GM12878 (cell line): Measurements from ENCODE around the gene ATG13. TPM values are rescaled to one million over a fixed set of nuclear protein-coding genes. Genes with fewer than 3 reads are reported as not detected.

ENCODE experiments used
- ATAC-seq: fragments of 200-7000 bp; cut with Tn5 transposase; 3 replicates; pipeline ENCODE4 v1.9.1; 2020; ENCODE audit warnings: mild to moderate bottlenecking, moderate library complexity
- BruUV-seq: library from RNA; stranded (reverse); fragments of 400-500 nt; replicated peaks from 2 replicates; lab custom pipeline; 2021; lab: Mats Ljungman, UMichigan
- CTCF ChIA-PET: fragments of 300-600 bp; sonication (Branson Sonifier 250); formaldehyde crosslinking; extraction: SDS; loops from one replicate; lab custom pipeline; 2021; ENCODE audit warnings: inconsistent platforms; lab: Yijun Ruan, JAX
- POLR2A ChIA-PET: fragments of 350-600 bp; formaldehyde crosslinking; extraction: SDS; loops from one replicate; lab custom pipeline; 2021; ENCODE audit warnings: inconsistent platforms; lab: Charles Lee
- RAD21 ChIA-PET: fragments of 300-600 bp; sonication (Branson Sonifier 250); formaldehyde crosslinking; loops from one replicate; lab custom pipeline; 2023; ENCODE audit warnings: antibody characterized with exemption; ENCODE audit not compliant: unreplicated experiment; lab: Charles Lee
- SMC1A ChIA-PET: fragments of 300-600 bp; sonication (Branson Sonifier 250); formaldehyde crosslinking; loops from one replicate; lab custom pipeline; 2023; ENCODE audit not compliant: unreplicated experiment, uncharacterized antibody; lab: Charles Lee
- DNase-seq: peaks from one replicate; pipeline ENCODE4 v3.0.0-alpha.2; 2011; ENCODE audit warnings: low read depth, low spot score
- FAIRE-seq: peaks from 3 replicates; lab custom pipeline; 2011; peaks lifted over from hg19 to GRCh38; lab: Jason Lieb, UNC
- H2AFZ ChIP-seq: 2 replicates; pipeline ENCODE4 v1.6.0; 2011; ENCODE audit warnings: low read depth, low read length, control low read depth; ENCODE audit not compliant: control insufficient read depth
- H3K27ac ChIP-seq: 2 replicates; pipeline ENCODE4 v1.5.1; 2011; ENCODE audit warnings: control low read depth; ENCODE audit not compliant: control insufficient read depth, insufficient read depth
- H3K27me3 ChIP-seq, 2 experiments: replicated peaks in 1 of 2; 2 replicates each; pipeline versions ENCODE4 v1.6.0 to v1.6.1; 2011; ENCODE audit warnings: low read length in 1 of 2; ENCODE audit not compliant: control insufficient read depth in 2 of 2, insufficient read depth in 2 of 2
- H3K36me3 ChIP-seq, 2 experiments: 2 replicates each; pipeline ENCODE4 v1.5.1; 2011; ENCODE audit warnings: low read length in 1 of 2; ENCODE audit not compliant: control insufficient read depth in 2 of 2, insufficient read depth in 2 of 2
- H3K4me1 ChIP-seq: 2 replicates; pipeline ENCODE4 v1.6.1; 2011; ENCODE audit warnings: mild to moderate bottlenecking, low read length, moderate library complexity, mixed read lengths; ENCODE audit not compliant: control insufficient read depth, insufficient read depth
- H3K4me2 ChIP-seq: 2 replicates; pipeline ENCODE4 v1.6.0; 2011; ENCODE audit warnings: control low read depth; ENCODE audit not compliant: control insufficient read depth, insufficient read depth
- H3K4me3 ChIP-seq: fragments of 200-600 bp; sonication (generic); 2 replicates; pipeline ENCODE4 v1.5.1; 2016
- H3K79me2 ChIP-seq: 2 replicates; pipeline ENCODE4 v1.6.0; 2011; ENCODE audit warnings: low read length; ENCODE audit not compliant: control insufficient read depth, insufficient read depth
- H3K9ac ChIP-seq: 2 replicates; pipeline ENCODE4 v1.8.0; 2011; ENCODE audit warnings: low read length, control low read depth, mixed read lengths; ENCODE audit not compliant: control insufficient read depth, insufficient read depth
- H3K9me3 ChIP-seq: replicated peaks from 3 replicates; pipeline ENCODE4 v1.5.1; 2011; ENCODE audit warnings: mild to moderate bottlenecking, low read length; ENCODE audit not compliant: control insufficient read depth, insufficient read depth
- H4K20me1 ChIP-seq: 2 replicates; pipeline ENCODE4 v1.6.0; 2011; ENCODE audit not compliant: control insufficient read depth, insufficient read depth
- EED ChIP-seq: sonication (generic); IDR thresholded peaks from 2 replicates; pipeline ENCODE4 v1.6.1; 2016; ENCODE audit warnings: antibody characterized with exemption, low read depth
- ESRRA ChIP-seq: IDR thresholded peaks from 2 replicates; pipeline ENCODE4 v1.6.1; 2012; ENCODE audit warnings: mild to moderate bottlenecking, low read length, improper control_type of control experiment
- GABPA ChIP-seq: IDR thresholded peaks from 2 replicates; pipeline ENCODE4 v1.6.1; 2014; ENCODE audit warnings: antibody characterized with exemption, low read depth, mild to moderate bottlenecking, inconsistent platforms
- HDGF ChIP-seq: fragments of 450-650 bp; IDR thresholded peaks from 2 replicates; pipeline ENCODE4 v1.6.1; 2016; ENCODE audit warnings: antibody characterized with exemption
- POU2F2 ChIP-seq: IDR thresholded peaks from 3 replicates; pipeline ENCODE4 v1.6.1; 2011; ENCODE audit warnings: low read depth, mild to moderate bottlenecking, low read length, borderline replicate concordance
- SIX5 ChIP-seq: IDR thresholded peaks from 2 replicates; pipeline ENCODE4 v1.6.1; 2011; ENCODE audit warnings: mild to moderate bottlenecking, low read depth, low read length, moderate library complexity; ENCODE audit not compliant: severe bottlenecking
- WGBS: methylation state at CpG from one replicate; pipeline ENCODE4 v1.1.6; 2016; ENCODE audit warnings: low lambda C conversion rate; ENCODE audit not compliant: insufficient replicate concordance, insufficient coverage; ENCODE audit errors: missing lambda C conversion rate; 5-methylcytosine and 5-hydroxymethylcytosine counted together
- in situ Hi-C: fragments of 300-500 bp; cut with MboI; formaldehyde crosslinking; loops from 9 replicates; pipeline ENCODE4 v1.14.3; 2018; ENCODE audit warnings: mixed read lengths
- intact Hi-C: fragments of 100-400 bp; cut with micrococcal nuclease; formaldehyde crosslinking; loops from one replicate; pipeline ENCODE4 v1.14.2; 2022; ENCODE audit not compliant: unreplicated experiment
- polyA plus RNA-seq, 11 experiments: library from polyadenylated mRNA; depleted of rRNA in 4 of 11; unstranded in 6 of 11; stranded (reverse) in 5 of 11; fragments of >200 nt; fragmentation: Nextera tagmentation in 4 of 11; fragmentation: Illumina TruSeq in 1 of 11; extraction: Ambion mirVana in 4 of 11; extraction: Trizol in 1 of 11; gene quantifications; 1 replicate in 1 of 11; 2 replicates in 10 of 11; pipeline versions ENCODE4 v1.2.1 to v1.2.3, GENCODE V29; 2011 to 2016; ENCODE audit warnings: inconsistent platforms in 2 of 11, missing spikeins in 2 of 11, low read depth in 1 of 11
- total RNA-seq, 4 experiments: library from RNA; depleted of rRNA in 3 of 4; stranded (reverse); fragments of >200 nt in 3 of 4; fragmentation: Illumina TruSeq in 1 of 4; extraction: Trizol in 1 of 4; gene quantifications; 2 replicates each; pipeline versions ENCODE4 v1.2.1 to v1.2.3, GENCODE V29; 2013 to 2021
- TF ChIP-seq, protein P1 (sequence below): IDR thresholded peaks from 2 replicates; pipeline ENCODE4 v1.6.1; 2012; ENCODE audit warnings: low read depth, low read length, improper control_type of control experiment

The ATG13 gene
- total and polyA plus RNA-seq, 10 of the 15 experiments (the other 5 are each of a cell fraction or from before 2014, with no cell fraction given): 10.9 to 61.6 (median 50.9) TPM

DNA sequence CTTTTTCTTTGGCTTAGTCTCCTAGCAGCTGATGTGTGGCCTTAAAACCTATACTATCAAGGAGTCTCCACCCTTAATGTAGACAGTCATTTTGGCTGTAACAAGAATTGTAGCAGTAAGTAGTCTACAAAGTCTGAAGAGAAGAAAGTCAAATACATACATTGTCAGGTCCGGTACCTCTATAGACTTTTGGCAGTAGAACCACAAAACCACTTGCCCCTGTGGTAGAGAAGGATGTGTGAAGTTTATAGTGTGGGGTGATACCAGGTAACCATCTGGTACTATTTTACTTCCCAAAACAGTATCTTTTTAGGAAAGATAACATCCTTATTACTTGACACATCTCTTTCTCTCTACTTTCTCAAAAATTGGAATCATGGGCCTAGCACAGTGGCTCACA lies 15.1 kb downstream of the ATG13 start:
- Histone ChIP-seq H3K9me3 (no peaks in the 10 kb centered on the region), H3K9ac (no peak overlapping the region), H3K27ac (no peak overlapping the region), H3K4me1 (no peaks in the 10 kb centered on the region), H3K4me3 (no peak overlapping the region), H4K20me1 (no peaks in the 10 kb centered on the region), H3K36me3 (no peaks in the 10 kb centered on the region; a peak in 2 of 4 replicates), H3K4me2 (no peak overlapping the region), H2AFZ (no peak overlapping the region), H3K27me3 (no peaks in the 10 kb centered on the region), H3K79me2 (no peaks in the 10 kb centered on the region)
- BruUV-seq: no TSS peak
- FAIRE-seq (no peak), DNase-seq (no peak), ATAC-seq (no peak)
- intact Hi-C loops (no loop called here), in situ Hi-C loops (no loop called here)
- WGBS: 94% methylated on average over 1 of the region's 1 CpG
- SMC1A ChIA-PET: interaction anchor here (1.8 kb wide), 1 partner anchor 14 kb away, joined by 6 read pairs; no protein-coding TSS in a partner anchor
- TF ChIP-seq HDGF (no peak), POU2F2 (no peak), GABPA (no peak), EED (no peak), ESRRA (no peak), SIX5 (no peak)
- TF ChIP-seq, protein P1, sequence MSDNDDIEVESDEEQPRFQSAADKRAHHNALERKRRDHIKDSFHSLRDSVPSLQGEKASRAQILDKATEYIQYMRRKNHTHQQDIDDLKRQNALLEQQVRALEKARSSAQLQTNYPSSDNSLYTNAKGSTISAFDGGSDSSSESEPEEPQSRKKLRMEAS: no peak
- POLR2A ChIA-PET: no interaction called here
- CTCF ChIA-PET: interaction anchor here (4.0 kb wide), 1 partner anchor 14 kb away, joined by 19 read pairs; the partner anchor contains the start of genes ATG13 and HARBI1
- RAD21 ChIA-PET: no interaction called here
